GM10248 (cell line): ENCODE results near the gene TTC33.

Experiments used
- CTCF ChIA-PET: fragments of 300-600 bp; sonication (Branson Sonifier 250); formaldehyde crosslinking; extraction: SDS; loops from one replicate; lab custom pipeline; 2021; ENCODE audit warnings: antibody characterized with exemption; lab: Yijun Ruan, JAX
- POLR2A ChIA-PET: fragments of 350-650 bp; sonication (Branson Sonifier 250); formaldehyde crosslinking; extraction: SDS; loops from one replicate; lab custom pipeline; 2020; ENCODE audit warnings: antibody characterized with exemption; lab: Yijun Ruan, JAX
- DNase-seq: peaks from one replicate; pipeline ENCODE4 v3.0.0; 2012; ENCODE audit errors: extremely low spot score
- TF ChIP-seq, protein P1 (sequence below): IDR thresholded peaks from 2 replicates; pipeline ENCODE4 v1.5.1; 2012; ENCODE audit warnings: mild to moderate bottlenecking, low read depth; ENCODE audit errors: extremely low read depth, missing control alignments, control extremely low read depth

Gene TTC33

DNA sequence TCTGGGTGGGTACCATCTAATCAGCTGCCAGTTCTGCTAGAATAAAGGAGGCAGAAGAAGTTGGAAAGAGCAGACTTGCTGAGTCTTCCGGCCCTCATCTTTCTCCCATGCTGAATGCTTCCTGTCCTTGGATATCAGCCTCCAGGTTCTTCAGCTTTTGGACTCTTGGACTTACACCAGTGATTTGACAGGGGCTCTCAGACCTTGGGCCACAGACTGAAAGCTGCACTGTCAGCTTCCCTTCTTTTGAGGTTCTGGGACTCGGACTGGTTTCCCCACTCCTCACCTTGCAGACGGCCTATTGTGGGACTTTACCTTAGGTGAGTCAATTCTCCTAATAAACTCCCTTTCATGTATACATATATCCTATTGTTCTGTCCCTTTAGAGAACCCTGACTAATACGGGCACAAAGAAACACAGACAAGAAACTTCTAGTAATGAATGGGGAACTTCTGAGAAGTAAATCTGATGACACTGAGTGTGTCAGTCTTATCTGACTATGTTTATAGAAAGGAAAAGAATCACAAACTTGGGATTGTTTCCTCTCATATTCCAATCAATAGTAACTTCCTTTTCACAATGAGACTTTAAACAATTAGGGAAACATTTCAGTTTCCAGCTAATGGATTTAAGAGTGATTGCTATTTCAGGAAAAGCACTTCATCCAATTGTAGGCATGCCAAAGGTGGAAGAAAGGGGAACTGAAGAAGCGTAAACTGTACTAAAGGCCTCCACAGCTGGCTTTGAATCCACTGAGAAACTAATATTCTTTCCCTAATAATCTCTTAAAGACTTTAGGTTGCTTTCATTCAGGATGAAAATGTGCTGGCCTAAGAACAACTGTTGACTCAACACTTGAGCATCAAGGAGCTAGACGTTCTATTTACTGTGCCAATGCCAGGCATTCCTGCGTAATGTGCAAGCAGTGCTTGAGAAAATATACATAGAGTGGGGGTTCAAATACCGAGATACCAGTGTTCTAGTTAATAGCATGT, 204.0 kb downstream of the TTC33 start:
- POLR2A ChIA-PET = no interaction called here
- CTCF ChIA-PET = no interaction called here
- TF ChIP-seq, protein P1, sequence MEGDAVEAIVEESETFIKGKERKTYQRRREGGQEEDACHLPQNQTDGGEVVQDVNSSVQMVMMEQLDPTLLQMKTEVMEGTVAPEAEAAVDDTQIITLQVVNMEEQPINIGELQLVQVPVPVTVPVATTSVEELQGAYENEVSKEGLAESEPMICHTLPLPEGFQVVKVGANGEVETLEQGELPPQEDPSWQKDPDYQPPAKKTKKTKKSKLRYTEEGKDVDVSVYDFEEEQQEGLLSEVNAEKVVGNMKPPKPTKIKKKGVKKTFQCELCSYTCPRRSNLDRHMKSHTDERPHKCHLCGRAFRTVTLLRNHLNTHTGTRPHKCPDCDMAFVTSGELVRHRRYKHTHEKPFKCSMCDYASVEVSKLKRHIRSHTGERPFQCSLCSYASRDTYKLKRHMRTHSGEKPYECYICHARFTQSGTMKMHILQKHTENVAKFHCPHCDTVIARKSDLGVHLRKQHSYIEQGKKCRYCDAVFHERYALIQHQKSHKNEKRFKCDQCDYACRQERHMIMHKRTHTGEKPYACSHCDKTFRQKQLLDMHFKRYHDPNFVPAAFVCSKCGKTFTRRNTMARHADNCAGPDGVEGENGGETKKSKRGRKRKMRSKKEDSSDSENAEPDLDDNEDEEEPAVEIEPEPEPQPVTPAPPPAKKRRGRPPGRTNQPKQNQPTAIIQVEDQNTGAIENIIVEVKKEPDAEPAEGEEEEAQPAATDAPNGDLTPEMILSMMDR = no peak
- no peak for DNase-seq

DNA sequence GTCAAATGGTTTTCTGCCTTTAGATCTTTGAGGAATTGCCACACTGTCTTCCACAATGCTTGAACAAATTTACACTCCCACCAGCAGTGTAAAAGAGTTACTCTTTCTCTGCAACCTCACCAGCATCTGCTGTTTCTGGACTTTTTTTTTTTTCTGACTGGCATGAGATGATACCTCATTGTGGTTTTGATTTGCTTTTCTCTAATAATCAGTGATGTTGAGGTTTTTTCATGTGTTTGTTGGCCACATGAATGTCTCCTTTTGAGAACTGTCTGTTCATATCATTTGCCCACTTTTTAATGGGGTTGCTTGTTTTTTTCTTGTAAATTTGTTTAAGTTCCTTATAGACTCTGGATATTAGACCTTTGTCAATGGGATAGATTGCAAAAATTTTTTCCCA, 205.3 kb downstream of the TTC33 start:
- ChIA-PET POLR2A (no interaction called here), CTCF (no interaction called here)
- DNase-seq = no peak
- TF ChIP-seq, protein P1 = no peak

DNA sequence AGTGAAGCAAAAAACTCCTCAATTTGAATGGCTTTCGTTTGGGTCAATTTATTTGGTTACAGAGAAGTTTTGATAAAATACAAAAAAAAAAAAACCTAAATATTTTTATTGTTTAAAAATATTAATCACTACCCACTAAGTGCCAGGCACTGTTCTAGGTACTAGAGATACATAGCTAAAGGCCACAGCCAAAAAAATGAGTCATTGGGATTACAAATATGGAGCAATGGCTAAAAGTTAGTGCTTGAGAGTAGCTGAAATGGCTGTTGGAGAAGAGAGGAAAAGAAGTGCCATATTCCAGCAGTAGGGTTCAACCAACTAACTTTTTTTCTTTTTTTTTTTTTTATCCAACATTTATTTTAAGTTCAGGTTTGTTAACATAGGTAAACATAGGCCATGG, 206.1 kb downstream of the TTC33 start:
- TF ChIP-seq, protein P1 = no peak

DNA sequence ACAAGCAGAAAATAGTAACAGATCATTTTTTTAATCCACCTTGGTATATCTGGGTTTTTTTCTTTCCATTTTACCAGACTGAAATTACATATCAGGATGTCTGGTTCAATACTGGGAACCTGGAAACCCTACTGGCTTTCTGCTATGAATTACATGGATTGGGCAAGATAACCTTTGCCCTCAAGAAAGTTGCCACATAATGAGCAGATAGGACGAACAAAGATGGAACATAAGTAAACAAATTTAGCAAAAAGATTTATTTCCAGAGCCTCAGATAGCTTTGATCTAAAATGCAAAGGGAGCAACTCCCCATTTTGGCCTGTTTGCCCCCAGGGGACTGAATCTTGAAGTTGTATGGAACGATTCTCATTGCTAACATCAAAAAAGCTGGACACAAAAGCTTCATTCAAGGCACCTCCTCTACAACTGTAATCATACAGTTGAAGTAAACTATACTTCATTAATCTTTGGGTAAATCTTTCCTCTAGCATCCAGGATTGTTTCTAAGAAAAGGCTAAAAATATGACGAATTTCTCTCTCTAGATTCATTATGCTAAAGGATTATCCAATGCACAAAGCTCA, 207.7 kb downstream of the TTC33 start:
- ChIA-PET POLR2A (no interaction called here), CTCF (no interaction called here)
- TF ChIP-seq, protein P1 = no peak
- no peak for DNase-seq

More for the DNA sequence above, 206.1 kb downstream of the TTC33 start:
- DNase-seq = no peak
- POLR2A ChIA-PET = no interaction called here
- CTCF ChIA-PET = interaction anchor here (1.1 kb wide), 1 partner anchor 50 kb away, joined by 3 read pairs; no protein-coding TSS in a partner anchor

DNA sequence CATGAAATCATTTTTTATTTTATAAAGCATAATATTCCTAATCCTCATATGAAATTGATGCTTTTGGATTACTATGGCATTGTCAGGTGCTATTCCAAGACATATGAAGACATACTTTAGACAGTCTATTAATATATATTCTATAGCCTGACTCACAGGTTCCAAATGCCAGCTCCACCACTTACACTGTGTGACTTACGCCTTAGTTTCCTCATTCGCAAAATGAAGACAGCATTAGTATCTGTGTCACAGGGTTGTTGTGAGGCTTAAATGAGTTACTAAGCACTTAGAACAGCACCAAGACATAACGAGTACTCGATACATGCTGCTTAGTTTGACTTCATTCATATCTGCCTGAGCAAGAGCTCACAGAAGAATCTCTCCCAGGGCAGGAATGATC, 208.2 kb downstream of the TTC33 start:
- TF ChIP-seq, protein P1 = no peak
- ChIA-PET CTCF (no interaction called here), POLR2A (no interaction called here)
- no peak for DNase-seq

DNA sequence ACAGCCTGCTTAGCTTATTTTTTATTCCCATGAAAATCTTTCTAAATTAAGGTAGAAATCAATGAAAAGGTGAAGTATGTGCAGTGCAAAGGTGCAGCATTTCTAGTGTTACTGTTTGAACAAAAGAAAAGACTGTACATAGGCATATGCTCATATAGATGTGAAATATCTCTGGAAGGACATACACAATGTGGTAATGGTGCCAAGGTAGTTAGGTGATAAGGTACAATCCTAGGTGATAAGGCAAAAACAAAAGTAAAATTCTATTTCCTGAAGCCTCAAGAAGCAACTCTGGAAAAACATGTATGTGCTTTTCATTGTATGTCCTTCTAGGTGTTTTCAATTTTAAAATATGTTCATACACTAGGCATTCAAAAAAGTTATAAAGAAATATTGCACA, 215.5 kb downstream of the TTC33 start:
- TF ChIP-seq, protein P1 = no peak
- POLR2A ChIA-PET = no interaction called here
- CTCF ChIA-PET = interaction anchor here (0.8 to 1.8 kb wide), 2 partner anchors 20 to 23 kb away, joined by 3 read pairs; no protein-coding TSS in a partner anchor
- DNase-seq = no peak
